ENCODE measurements around the gene SLC14A1. TPM values are rescaled to one million over a fixed set of nuclear protein-coding genes. Genes with fewer than 3 reads are reported as not detected.
A peak's percentile ranks its signal among the peaks of the same experiment; 100 is the strongest.
"Not testable (repeated sequence)": the region's sequence is repeated elsewhere in the genome, so short reads cannot be mapped to it uniquely, and the experiment has no call there.

SLC14A1 gene
- polyA plus RNA-seq, 3 donors from 2014 or later = 3.8 to 12.4 (median 5.1) TPM

DNA sequence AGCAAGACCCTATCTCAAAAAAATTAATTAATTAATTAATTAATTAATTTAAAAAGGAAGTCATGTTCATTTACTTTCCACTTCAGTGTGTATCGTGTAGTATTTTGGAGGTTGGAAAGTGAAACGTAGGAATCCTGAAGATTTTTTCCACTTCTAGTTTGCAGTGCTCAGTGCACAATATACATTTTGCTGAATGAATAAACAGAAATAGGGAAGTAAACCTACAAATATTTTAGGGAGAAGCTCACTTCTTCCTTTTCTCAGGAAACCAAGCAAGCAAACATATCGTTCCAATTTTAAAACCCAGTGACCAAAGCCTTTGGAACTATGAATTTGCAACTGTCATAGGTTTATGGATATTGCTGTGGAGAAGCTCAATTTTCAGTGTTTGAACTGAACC lies 27.8 kb downstream of the SLC14A1 start:
- Mint-ChIP-seq H3K4me3 (no peak overlapping the region), H3K27ac (no peak overlapping the region), H3K27me3 (ENCODE audit: low read depth in 3 of 3) (peaks cover 0 to 3% (median 0%) of the 10 kb centered on the region in 3 donors), H3K9me3 (no peaks in the 10 kb centered on the region), H3K36me3 (peaks cover 9 to 19% (median 15%) of the 10 kb centered on the region in 3 donors), H3K4me1 (peaks cover 0 to 5% of the 10 kb centered on the region in 2 donors)
- no peak for DNase-seq

DNA sequence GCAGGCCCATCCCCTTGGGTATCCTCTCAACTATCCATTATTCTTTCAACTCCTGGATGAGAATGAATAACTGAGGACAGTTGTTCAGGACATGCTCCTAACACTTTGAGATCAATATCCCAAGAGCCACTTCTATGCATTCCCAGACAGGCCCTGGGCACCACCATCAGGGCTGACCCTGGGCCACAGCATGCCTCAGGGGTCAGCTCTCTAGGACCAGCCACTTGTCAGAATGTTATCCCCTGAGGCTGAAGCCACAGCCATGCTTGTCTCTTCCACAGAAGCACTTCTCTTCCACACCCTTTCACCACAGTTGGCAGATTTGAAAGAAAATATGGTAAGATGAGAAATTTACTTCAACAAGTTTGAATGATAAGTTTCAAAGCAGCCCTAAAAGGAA lies 28.7 kb downstream of the SLC14A1 start:
- Mint-ChIP-seq H3K9me3 (no peaks in the 10 kb centered on the region), H3K4me3 (no peak overlapping the region), H3K36me3 (peaks cover 6 to 16% (median 9%) of the 10 kb centered on the region in 3 donors), H3K27me3 (ENCODE audit: low read depth in 3 of 3) (peaks cover 0 to 5% (median 1%) of the 10 kb centered on the region in 3 donors), H3K4me1 (peaks cover 0 to 5% of the 10 kb centered on the region in 2 donors), H3K27ac (no peak overlapping the region)
- DNase-seq = no peak

DNA sequence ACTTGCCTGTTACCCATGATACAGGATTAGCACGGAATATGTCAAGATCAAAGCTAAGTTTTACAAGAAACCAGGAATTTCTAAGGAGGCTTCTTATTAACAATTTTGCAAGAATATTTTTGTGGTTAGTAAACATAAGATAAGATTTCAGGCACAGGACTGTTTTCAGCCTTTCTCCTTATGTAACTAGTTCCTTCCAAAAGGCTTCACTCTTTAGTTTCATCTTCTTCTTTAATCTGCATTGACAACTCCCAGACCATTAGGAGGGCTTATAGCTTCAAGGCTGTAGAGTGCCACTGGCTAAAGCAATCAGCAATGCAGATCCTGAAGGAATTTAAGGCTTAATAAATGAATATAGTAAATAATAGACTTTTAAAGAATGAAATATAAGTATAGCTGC lies 29.3 kb downstream of the SLC14A1 start:
- no peak for DNase-seq
- peaks cover 5 to 15% (median 6%) of the 10 kb centered on the region in 3 donors for H3K36me3 Mint-ChIP-seq
- H3K27ac Mint-ChIP-seq = no peak overlapping the region
- no peak overlapping the region for H3K4me3 Mint-ChIP-seq
- no peaks in the 10 kb centered on the region for H3K9me3 Mint-ChIP-seq
- peaks cover 0 to 5% (median 1%) of the 10 kb centered on the region in 3 donors for H3K27me3 Mint-ChIP-seq (ENCODE audit: low read depth in 3 of 3)
- peaks cover 0 to 5% of the 10 kb centered on the region in 2 donors for H3K4me1 Mint-ChIP-seq

- Mint-ChIP-seq H3K36me3 (peaks cover 0 to 3% (median 0%) of the 10 kb centered on the region in 3 donors), H3K27me3 (ENCODE audit: low read depth in 3 of 3) (peaks cover 0 to 5% (median 1%) of the 10 kb centered on the region in 3 donors), H3K4me1 (peaks cover 0 to 5% of the 10 kb centered on the region in 2 donors), H3K4me3 (no peak overlapping the region), H3K27ac (no peak overlapping the region), H3K9me3 (no peaks in the 10 kb centered on the region)
- no peak for DNase-seq
These were observed 32.0 kb downstream of the SLC14A1 start for GRCh38 chr18:45755934-45756333.

DNA sequence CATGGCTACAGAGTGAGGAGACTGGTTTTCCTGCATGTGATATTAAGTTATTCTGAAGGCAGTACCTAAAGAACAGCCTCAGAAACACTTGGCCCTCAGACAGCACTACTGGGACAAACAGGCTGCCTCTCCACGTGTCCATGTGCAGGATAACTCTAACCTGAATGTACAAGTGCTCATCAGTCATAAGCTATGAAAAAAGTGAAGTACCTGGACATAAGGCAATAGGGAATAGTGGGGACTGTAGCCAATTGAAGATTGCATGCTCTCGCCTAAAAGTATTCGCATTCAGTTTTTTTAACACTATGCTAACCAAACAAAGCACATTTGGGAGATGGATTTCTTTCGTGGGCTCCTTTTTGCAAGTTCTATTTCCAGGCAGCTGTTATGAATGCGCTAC lies 33.0 kb downstream of the SLC14A1 start:
- Mint-ChIP-seq H3K27ac (no peak overlapping the region), H3K4me1 (peaks cover 0 to 5% of the 10 kb centered on the region in 2 donors), H3K27me3 (ENCODE audit: low read depth in 3 of 3) (peaks cover 0 to 5% (median 1%) of the 10 kb centered on the region in 3 donors), H3K36me3 (peaks cover 0 to 3% (median 0%) of the 10 kb centered on the region in 3 donors), H3K9me3 (no peaks in the 10 kb centered on the region), H3K4me3 (no peak overlapping the region)
- DNase-seq = no peak

DNA sequence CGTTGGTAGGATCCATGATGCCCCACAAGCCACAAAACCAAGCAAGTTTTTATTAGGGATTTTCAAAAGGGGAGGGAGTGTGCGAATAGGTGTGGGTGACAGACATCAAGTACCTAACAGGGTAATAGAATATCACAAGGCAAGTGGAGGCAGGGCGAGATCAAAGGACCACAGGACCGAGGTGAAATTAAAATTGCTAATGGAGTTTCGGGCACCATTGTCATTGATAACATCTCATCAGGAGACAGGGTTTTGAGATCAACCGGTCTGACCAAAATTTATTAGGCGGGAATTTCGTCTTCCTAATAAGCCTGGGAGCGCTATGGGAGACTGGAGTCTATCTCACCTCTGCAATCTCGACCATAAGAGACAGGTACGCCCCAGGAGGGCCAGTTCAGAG lies 33.7 kb downstream of the SLC14A1 start:
- H3K9me3 Mint-ChIP-seq; H3K27me3 Mint-ChIP-seq (ENCODE audit: low read depth in 3 of 3): not testable (repeated sequence)

GRCh38 chr18:45760462-45761036 lies 36.6 kb downstream of the SLC14A1 start:
- DNase-seq = no peak
- Mint-ChIP-seq H3K36me3 (peaks cover 0 to 3% (median 0%) of the 10 kb centered on the region in 3 donors), H3K27ac (no peak overlapping the region), H3K4me3 (no peak overlapping the region), H3K27me3 (ENCODE audit: low read depth in 3 of 3) (peaks cover 0 to 3% (median 3%) of the 10 kb centered on the region in 3 donors), H3K4me1 (peaks cover 0 to 5% of the 10 kb centered on the region in 2 donors), H3K9me3 (no peaks in the 10 kb centered on the region)

More for the DNA sequence above, 33.7 kb downstream of the SLC14A1 start:
- H3K4me1 Mint-ChIP-seq, H3K27ac Mint-ChIP-seq, H3K4me3 Mint-ChIP-seq, H3K36me3 Mint-ChIP-seq, DNase-seq: not testable (repeated sequence)

GRCh38 chr18:45761512-45762114 lies 37.6 kb downstream of the SLC14A1 start:
- DNase-seq = no peak
- Mint-ChIP-seq H3K9me3 (peaks cover 0 to 2% (median 0%) of the 10 kb centered on the region in 6 donors), H3K4me3 (no peak overlapping the region), H3K27ac (peak overlapping the region in 1 of 6 donors; percentile 29), H3K4me1 (no peaks in the 10 kb centered on the region), H3K36me3 (peaks cover 0 to 3% (median 0%) of the 10 kb centered on the region in 3 donors), H3K27me3 (ENCODE audit: low read depth in 3 of 3) (peaks cover 0 to 8% (median 3%) of the 10 kb centered on the region in 3 donors)

DNA sequence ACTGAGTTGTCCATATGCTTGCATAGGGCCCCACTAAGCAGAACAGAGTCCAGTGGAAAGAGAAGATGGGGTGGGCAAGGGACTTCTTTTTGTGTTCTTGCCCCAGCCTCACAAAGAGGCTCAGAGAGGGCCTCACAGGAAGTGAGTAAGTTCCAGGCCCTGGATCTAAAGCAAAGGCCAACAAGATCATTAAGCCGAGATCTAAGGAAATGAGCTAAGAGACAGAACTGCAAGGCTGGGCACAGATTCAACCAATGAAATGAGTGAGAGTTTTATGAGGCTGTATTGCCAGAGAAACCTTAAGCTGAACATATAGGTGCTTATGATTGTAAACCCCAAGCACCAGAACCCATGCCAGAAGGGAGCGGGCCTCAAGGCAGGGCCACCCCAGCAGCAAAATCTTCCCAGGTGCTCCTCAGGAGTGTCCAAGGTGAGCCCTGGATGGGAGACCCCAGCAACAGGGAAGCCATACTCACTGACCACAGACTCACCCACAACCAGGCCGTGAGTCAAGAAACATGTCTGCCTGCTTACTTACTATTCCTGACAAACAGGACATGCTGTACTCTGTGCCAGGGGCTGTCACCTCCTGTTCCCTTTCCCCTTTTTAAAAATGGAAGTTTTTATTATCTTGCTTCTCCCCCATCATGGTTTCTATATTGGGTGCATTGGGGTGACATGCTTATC lies 40.2 kb downstream of the SLC14A1 start:
- Mint-ChIP-seq H3K4me3 (no peak overlapping the region), H3K27me3 (ENCODE audit: low read depth in 3 of 3) (peaks cover 4 to 6% (median 5%) of the 10 kb centered on the region in 3 donors), H3K4me1 (no peaks in the 10 kb centered on the region), H3K27ac (no peak overlapping the region), H3K9me3 (peaks cover 0 to 2% (median 0%) of the 10 kb centered on the region in 6 donors), H3K36me3 (peaks cover 0 to 3% (median 0%) of the 10 kb centered on the region in 3 donors)
- no peak for DNase-seq

- Mint-ChIP-seq H3K9me3 (peaks cover 0 to 2% (median 0%) of the 10 kb centered on the region in 6 donors), H3K4me1 (peaks cover 7 to 13% of the 10 kb centered on the region in 2 donors), H3K36me3 (peaks cover 0 to 5% (median 0%) of the 10 kb centered on the region in 3 donors), H3K27me3 (ENCODE audit: low read depth in 3 of 3) (peaks cover 5 to 7% (median 6%) of the 10 kb centered on the region in 3 donors), H3K27ac (no peak overlapping the region), H3K4me3 (no peak overlapping the region)
- DNase-seq = no peak
These were observed 41.8 kb downstream of the SLC14A1 start for GRCh38 chr18:45765796-45766195.

- peaks cover 0 to 12% (median 5%) of the 10 kb centered on the region in 3 donors for H3K27me3 Mint-ChIP-seq (ENCODE audit: low read depth in 3 of 3)
- H3K9me3 Mint-ChIP-seq = peaks cover 0 to 1% (median 0%) of the 10 kb centered on the region in 6 donors
- peaks cover 0 to 5% (median 0%) of the 10 kb centered on the region in 3 donors for H3K36me3 Mint-ChIP-seq
- H3K27ac Mint-ChIP-seq = peak overlapping the region in 2 of 6 donors; percentile 42 to 58
- H3K4me1 Mint-ChIP-seq = peaks cover 48 to 67% of the 10 kb centered on the region in 2 donors
- peak in 1 of 3 donors; percentile 11 for DNase-seq
- peak overlapping the region in 4 of 5 donors; percentile 18 to 38 (median 30) for H3K4me3 Mint-ChIP-seq
These were observed 47.9 kb downstream of the SLC14A1 start for GRCh38 chr18:45771587-45772480.

- Mint-ChIP-seq H3K4me1 (peaks cover 48 to 67% of the 10 kb centered on the region in 2 donors), H3K9me3 (peaks cover 0 to 1% (median 0%) of the 10 kb centered on the region in 6 donors), H3K27ac (peak overlapping the region; percentile 18 to 91 (median 86)), H3K4me3 (peak overlapping the region; percentile 64 to 84 (median 75)), H3K27me3 (ENCODE audit: low read depth in 3 of 3) (peaks cover 1 to 8% (median 4%) of the 10 kb centered on the region in 3 donors), H3K36me3 (peaks cover 0 to 5% (median 0%) of the 10 kb centered on the region in 3 donors)
- DNase-seq = peak; percentile 38 to 54 (median 53)
These were observed 50.1 kb downstream of the SLC14A1 start for GRCh38 chr18:45774065-45774521.

DNA sequence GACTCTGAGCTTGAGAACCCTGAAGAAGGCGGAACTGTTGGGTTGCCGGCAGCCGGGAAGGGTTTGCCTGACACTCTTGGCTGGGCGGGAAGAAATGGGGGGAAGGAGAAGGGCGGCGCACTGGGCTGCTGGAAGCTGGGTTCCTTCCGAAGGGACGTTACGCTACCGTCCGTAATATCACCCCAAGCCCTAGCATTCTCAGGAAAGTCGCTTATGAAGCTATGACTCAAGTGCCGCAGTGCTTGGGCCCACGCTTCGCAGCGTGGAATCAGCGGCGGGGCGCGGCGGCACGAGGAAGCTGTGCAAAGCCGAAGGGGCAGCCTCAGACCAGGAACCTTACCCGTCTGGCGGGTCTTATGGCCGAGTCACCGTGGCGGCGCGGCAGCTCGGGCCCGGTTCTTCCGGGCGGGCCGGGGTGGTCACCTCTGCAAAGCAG lies 51.3 kb downstream of the SLC14A1 start:
- Mint-ChIP-seq H3K36me3 (peaks cover 0 to 2% (median 0%) of the 10 kb centered on the region in 3 donors), H3K9me3 (peaks cover 0 to 1% (median 0%) of the 10 kb centered on the region in 6 donors), H3K27me3 (ENCODE audit: low read depth in 3 of 3) (peaks cover 1 to 5% (median 4%) of the 10 kb centered on the region in 3 donors), H3K27ac (peak overlapping the region; percentile 48 to 88 (median 74)), H3K4me3 (peak overlapping the region; percentile 64 to 89 (median 84)), H3K4me1 (peaks cover 45 to 60% of the 10 kb centered on the region in 2 donors)
- peak; percentile 30 to 51 (median 40) for DNase-seq

Measured in immature natural killer cell (primary cell).